ENCODE measurements around the gene TMEM219.

- TF ChIP-seq CTCF (IDR thresholded peaks at IDR 0.05; ENCODE audit: poor library complexity) (no peak), EZH2 (IDR thresholded peaks at IDR 0.05; ENCODE audit: borderline replicate concordance) (no peak)
These were observed 37.7 kb downstream of the TMEM219 start for GRCh38 chr16:29999605-30000004.
